ENCODE measurements around the gene TOP2A.

The TOP2A gene

DNA sequence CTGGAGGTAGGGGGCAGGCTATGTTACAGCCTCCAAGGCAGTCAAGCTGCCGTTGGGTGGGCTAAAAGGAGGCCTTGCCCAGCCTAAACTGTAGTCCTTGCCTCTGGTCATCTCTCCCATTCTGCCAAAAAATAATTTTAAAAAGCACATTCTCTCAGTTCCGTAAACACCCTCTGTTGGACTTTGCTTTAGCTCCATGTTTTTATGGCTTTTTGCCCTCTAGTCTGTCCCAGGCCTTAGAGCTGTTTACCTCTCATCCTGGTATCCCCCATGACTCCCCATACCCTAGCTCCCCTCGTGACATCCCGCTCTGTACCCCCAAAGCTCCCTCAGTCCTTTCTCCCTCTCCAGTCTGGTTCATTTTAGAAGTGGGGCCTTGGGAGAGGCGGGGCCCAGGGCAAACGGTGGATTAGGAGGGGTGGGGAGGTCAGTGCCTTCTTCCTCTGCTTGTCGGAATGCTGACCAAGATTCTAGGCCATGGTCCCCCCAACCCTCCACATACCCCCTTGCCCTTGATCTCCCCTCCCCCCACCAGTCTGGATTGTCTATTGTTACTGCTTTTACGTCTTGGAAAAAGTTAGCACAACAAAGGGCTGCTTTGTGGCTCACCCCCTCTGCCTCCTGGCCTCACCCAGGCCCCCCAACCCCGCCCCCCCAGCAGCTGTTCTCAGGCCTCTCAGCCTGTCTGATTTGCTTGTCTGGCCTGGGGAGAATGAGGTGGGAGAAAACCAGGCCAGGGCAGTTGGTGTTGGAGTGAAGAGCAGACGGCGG, 71.5 kb downstream of the TOP2A start:
- Histone ChIP-seq H3K27ac (peak overlapping the region; percentile 42; the same call in 1 of the 2 replicates), H3K4me3 (peak overlapping the region; percentile 77)
- TF ChIP-seq FOXP2 (optimal IDR thresholded peaks at IDR 0.05; ENCODE audit: control extremely low read depth, extremely low read length, insufficient read depth) (no peak), EZH2 (IDR thresholded peaks at IDR 0.05) (no peak), POLR2AphosphoS5 (IDR thresholded peaks at IDR 0.05; ENCODE audit: borderline replicate concordance, low read depth, low read length) (no peak)

GRCh38 chr17:40345161-40345993, 72.3 kb downstream of the TOP2A start:
- Histone ChIP-seq H3K36me3 (ENCODE audit: insufficient read depth, low read length) (peaks cover 9% of the 10 kb centered on the region; the same call in 1 of the 2 replicates), H3K4me3 (peak overlapping the region; percentile 77), H3K9me3 (ENCODE audit: low read depth, low read length) (no peaks in the 10 kb centered on the region), H3K9ac (ENCODE audit: insufficient read length) (no peak overlapping the region), H3K27ac (peak overlapping the region; percentile 0)
- TF ChIP-seq FOXP2 (optimal IDR thresholded peaks at IDR 0.05; ENCODE audit: control extremely low read depth, extremely low read length, insufficient read depth) (peak; percentile 8), POLR2AphosphoS5 (IDR thresholded peaks at IDR 0.05; ENCODE audit: borderline replicate concordance, low read depth, low read length) (peak; percentile 18; the same call in 1 of the 2 replicates), EZH2 (IDR thresholded peaks at IDR 0.05) (no peak)
- DNase-seq (ENCODE audit: low read depth, low spot score) = no peak

More for the DNA sequence above, 71.5 kb downstream of the TOP2A start:
- DNase-seq (ENCODE audit: low read depth, low spot score) = no peak
- Histone ChIP-seq H3K36me3 (ENCODE audit: insufficient read depth, low read length) (peaks cover 6% of the 10 kb centered on the region; the same call in 1 of the 2 replicates), H3K9me3 (ENCODE audit: low read depth, low read length) (no peaks in the 10 kb centered on the region), H3K9ac (ENCODE audit: insufficient read length) (no peak overlapping the region)

GRCh38 chr17:40344421-40345160, 73.1 kb downstream of the TOP2A start:
- Histone ChIP-seq H3K9ac (ENCODE audit: insufficient read length) (no peak overlapping the region), H3K27ac (peak overlapping the region; percentile 0; the same call in 1 of the 2 replicates), H3K4me3 (peak overlapping the region; percentile 77), H3K9me3 (ENCODE audit: low read depth, low read length) (no peaks in the 10 kb centered on the region), H3K36me3 (ENCODE audit: insufficient read depth, low read length) (peaks cover 9% of the 10 kb centered on the region; the same call in 1 of the 2 replicates)
- no peak for TF ChIP-seq POLR2AphosphoS5 (IDR thresholded peaks at IDR 0.05; ENCODE audit: borderline replicate concordance, low read depth, low read length)
- no peak for DNase-seq (ENCODE audit: low read depth, low spot score)

GRCh38 chr17:40343219-40344119, 74.2 kb downstream of the TOP2A start:
- TF ChIP-seq EZH2 (IDR thresholded peaks at IDR 0.05) (no peak), FOXP2 (optimal IDR thresholded peaks at IDR 0.05; ENCODE audit: control extremely low read depth, extremely low read length, insufficient read depth) (peak; percentile 24)
- Histone ChIP-seq H3K9me3 (ENCODE audit: low read depth, low read length) (no peaks in the 10 kb centered on the region), H3K9ac (ENCODE audit: insufficient read length) (no peak overlapping the region), H3K27ac (peak overlapping the region; percentile 72), H3K4me3 (peak overlapping the region; percentile 49), H3K36me3 (ENCODE audit: insufficient read depth, low read length) (peaks cover 11% of the 10 kb centered on the region; the same call in 1 of the 2 replicates)
- no peak for DNase-seq (ENCODE audit: low read depth, low spot score)

GRCh38 chr17:40342504-40343218, 75.0 kb downstream of the TOP2A start:
- Histone ChIP-seq H3K27ac (peak overlapping the region; percentile 72), H3K9ac (ENCODE audit: insufficient read length) (no peak overlapping the region), H3K4me3 (peak overlapping the region; percentile 49), H3K9me3 (ENCODE audit: low read depth, low read length) (no peaks in the 10 kb centered on the region), H3K36me3 (ENCODE audit: insufficient read depth, low read length) (peaks cover 11% of the 10 kb centered on the region; the same call in 1 of the 2 replicates)
- TF ChIP-seq EZH2 (IDR thresholded peaks at IDR 0.05) (no peak), POLR2AphosphoS5 (IDR thresholded peaks at IDR 0.05; ENCODE audit: borderline replicate concordance, low read depth, low read length) (no peak), FOXP2 (optimal IDR thresholded peaks at IDR 0.05; ENCODE audit: control extremely low read depth, extremely low read length, insufficient read depth) (no peak)
- no peak for DNase-seq (ENCODE audit: low read depth, low spot score)

DNA sequence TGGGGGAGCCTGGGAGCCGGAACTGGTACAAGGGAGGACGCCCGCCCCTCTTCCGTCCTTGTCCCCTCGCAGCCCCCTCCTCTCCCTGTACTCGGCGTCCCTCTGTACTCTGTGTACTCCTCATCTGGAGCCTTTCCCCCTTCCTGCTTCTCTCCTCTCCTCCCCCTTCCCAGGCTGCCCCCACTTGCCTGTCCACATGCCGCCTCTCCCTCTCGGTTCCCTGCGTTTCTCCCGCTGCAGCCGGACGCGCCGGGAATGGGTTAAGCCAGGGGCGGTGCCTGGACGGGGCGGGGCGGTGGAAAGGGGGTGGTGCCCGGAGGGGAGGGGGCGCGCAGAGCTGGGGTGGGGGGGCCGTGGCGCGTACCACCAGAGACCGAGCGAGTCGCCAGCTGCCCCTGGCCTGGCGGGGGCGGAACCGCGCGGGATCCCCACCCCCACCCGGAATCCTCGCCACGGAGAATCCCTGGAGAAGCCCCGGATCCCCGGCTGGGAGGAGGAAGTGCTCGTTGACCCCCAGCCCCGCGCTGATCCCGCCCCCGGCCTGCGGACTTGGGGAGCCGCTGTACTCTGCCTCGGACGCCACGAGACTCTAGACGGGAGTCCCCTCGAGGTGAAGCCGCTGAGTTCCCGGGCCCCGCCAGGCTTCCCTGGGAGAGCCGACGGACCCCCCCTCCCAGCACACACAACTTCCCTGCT, 75.7 kb downstream of the TOP2A start:
- Histone ChIP-seq H3K4me3 (peak overlapping the region; percentile 49), H3K9me3 (ENCODE audit: low read depth, low read length) (no peaks in the 10 kb centered on the region), H3K36me3 (ENCODE audit: insufficient read depth, low read length) (peaks cover 11% of the 10 kb centered on the region; the same call in 1 of the 2 replicates), H3K9ac (ENCODE audit: insufficient read length) (no peak overlapping the region), H3K27ac (no peak overlapping the region; the same call in 1 of the 2 replicates)
- DNase-seq (ENCODE audit: low read depth, low spot score) = no peak
- no peak for TF ChIP-seq POLR2AphosphoS5 (IDR thresholded peaks at IDR 0.05; ENCODE audit: borderline replicate concordance, low read depth, low read length)
- TF ChIP-seq EZH2 (IDR thresholded peaks at IDR 0.05) = no peak
- no peak for TF ChIP-seq FOXP2 (optimal IDR thresholded peaks at IDR 0.05; ENCODE audit: control extremely low read depth, extremely low read length, insufficient read depth)
